ENCODE measurements around the gene CYP3A5.
"Not testable (repeated sequence)": the region's sequence is repeated elsewhere in the genome, so short reads cannot be mapped to it uniquely, and the experiment has no call there.

The CYP3A5 gene

GRCh38 chr7:99693427-99694200 lies 13.8 kb upstream of the CYP3A5 start:
- no peak for DNase-seq (ENCODE audit: low read depth)
- H3K4me3 ChIP-seq (ENCODE audit: low read depth, low read length), result no peak overlapping the region
- no peak for TF ChIP-seq CTCF (conservative IDR thresholded peaks at IDR 0.05; ENCODE audit: low read depth, low read length)

- DNase-seq (ENCODE audit: low read depth), result no peak
- TF ChIP-seq CTCF (conservative IDR thresholded peaks at IDR 0.05; ENCODE audit: low read depth, low read length), result no peak
- H3K4me3 ChIP-seq (ENCODE audit: low read depth, low read length), result no peak overlapping the region
Measured at GRCh38 chr7:99693100-99693426, 13.3 kb upstream of the CYP3A5 start.

GRCh38 chr7:99692563-99692962 lies 12.8 kb upstream of the CYP3A5 start:
- not testable (repeated sequence) for H3K4me3 ChIP-seq (ENCODE audit: low read depth, low read length); DNase-seq (ENCODE audit: low read depth)

- H3K4me3 ChIP-seq (ENCODE audit: low read depth, low read length); DNase-seq (ENCODE audit: low read depth): not testable (repeated sequence)
Measured at GRCh38 chr7:99691658-99692057, 11.9 kb upstream of the CYP3A5 start.

- not testable (repeated sequence) for DNase-seq (ENCODE audit: low read depth); H3K4me3 ChIP-seq (ENCODE audit: low read depth, low read length)
Measured at GRCh38 chr7:99690918-99691317, 11.1 kb upstream of the CYP3A5 start.

- not testable (repeated sequence) for DNase-seq (ENCODE audit: low read depth); H3K4me3 ChIP-seq (ENCODE audit: low read depth, low read length)
Measured at GRCh38 chr7:99685871-99686608, 6.2 kb upstream of the CYP3A5 start.

- no peak overlapping the region for H3K4me3 ChIP-seq (ENCODE audit: low read depth, low read length)
- no peak for DNase-seq (ENCODE audit: low read depth)
- no peak for TF ChIP-seq CTCF (conservative IDR thresholded peaks at IDR 0.05; ENCODE audit: low read depth, low read length)
Measured at GRCh38 chr7:99685129-99685758, 5.4 kb upstream of the CYP3A5 start.

- no peak for TF ChIP-seq CTCF (conservative IDR thresholded peaks at IDR 0.05; ENCODE audit: low read depth, low read length)
- DNase-seq (ENCODE audit: low read depth), result peak; percentile 13
- no peak overlapping the region for H3K4me3 ChIP-seq (ENCODE audit: low read depth, low read length)
Measured at GRCh38 chr7:99679032-99679399, 780 bp downstream of the CYP3A5 start.

GRCh38 chr7:99677648-99678045 lies 2.1 kb downstream of the CYP3A5 start:
- no peak for DNase-seq (ENCODE audit: low read depth)
- TF ChIP-seq CTCF (conservative IDR thresholded peaks at IDR 0.05; ENCODE audit: low read depth, low read length), result no peak
- no peak overlapping the region for H3K4me3 ChIP-seq (ENCODE audit: low read depth, low read length)
